Pancreas (tissue), 10 donors: Measurements from ENCODE around the gene OSGEP. TPM values are rescaled to one million over a fixed set of nuclear protein-coding genes. Genes with fewer than 3 reads are reported as not detected.

Source experiments
- ATAC-seq, 4 donors: fragments of 200-7000 bp; cut with Tn5 transposase; one replicate each; pipeline versions ENCODE4 v1.8.0 to v1.9.1; 2020; ENCODE audit warnings: mild to moderate bottlenecking in 4 of 4, moderate library complexity in 4 of 4
- DNase-seq, 6 donors: peaks; one replicate each; pipeline ENCODE4 v3.0.0-alpha.2; 2020
- FAIRE-seq: peaks from 2 replicates; lab custom pipeline; 2012; peaks lifted over from hg19 to GRCh38; lab: Jason Lieb, UNC
- H3K27ac ChIP-seq, 4 donors: fragments of 200-600 bp; sonication (generic); 1 replicate in 3 of 4; 2 replicates in 1 of 4; pipeline versions ENCODE4 v1.5.0 to v1.8.0; 2020
- H3K27me3 ChIP-seq, 4 donors: fragments of 200-600 bp; one replicate each; pipeline ENCODE4 v1.8.0; 2021
- H3K36me3 ChIP-seq, 3 donors: fragments of 200-600 bp; sonication (generic) in 1 of 3; one replicate each; pipeline versions ENCODE4 v1.5.0 to v1.8.0; 2020 to 2021
- H3K4me1 ChIP-seq, 3 donors: fragments of 200-600 bp; one replicate each; pipeline ENCODE4 v1.8.0; 2021
- H3K4me3 ChIP-seq, 4 donors: fragments of 200-600 bp; sonication (generic) in 2 of 4; one replicate each; pipeline versions ENCODE4 v1.5.0 to v1.8.0; 2020 to 2021
- H3K9me3 ChIP-seq, 4 donors: fragments of 200-600 bp; one replicate each; pipeline ENCODE4 v1.8.0; 2021
- CTCF ChIP-seq, 4 donors: fragments of 200-600 bp; sonication (generic) in 3 of 4; IDR thresholded peaks; one replicate each; pipeline versions ENCODE4 v1.5.0 to v1.8.0; 2021; ENCODE audit warnings: antibody characterized with exemption in 4 of 4
- WGBS, 2 donors: extraction: QIAGEN DNeasy Blood & Tissue Kit; methylation state at CpG; one replicate each; pipeline ENCODE4 v1.1.7; 2013; 5-methylcytosine and 5-hydroxymethylcytosine counted together
- intact Hi-C, 3 donors: fragments of 100-400 bp; cut with DNase I; formaldehyde crosslinking; loops; one replicate each; pipeline versions ENCODE4 v1.11.1 to v1.14.2; 2022
- polyA plus RNA-seq, 2 donors: library from polyadenylated mRNA; stranded (reverse); fragments of 200-250 nt; gene quantifications; one replicate each; pipeline ENCODE4 v1.2.3, GENCODE V29; 2013
- total RNA-seq, 6 donors: library from RNA; stranded (reverse); fragmentation: NEBNext Ultra II Directional in 4 of 6; extraction: Animal tissue kit (Norgen Biotek cat#: 25700) in 4 of 6; gene quantifications; one replicate each; pipeline versions ENCODE4 v1.2.1 to v1.2.4, GENCODE V29; 2021 to 2023
- donor health status: healthy with polysubstance abuse.
- donor health status: DM: no; HTN: no; CAD: no; lungs with moderate emphysema.
- donor health status: DM: no; HTN: no; CAD: no.
- donor health status: control.
- donor health status: control.
- donor health status: Bipolar disorder and iron deficiency.
- donor health status: DM: yes; HTN: yes; CAD: no.
- donor health status: DM: no; HTN: no; CAD: no.
- donor health status: DM: no; HTN: no; CAD: no.
- donor health status: DM: yes; HTN: yes; CAD: no.

Gene OSGEP
- total and polyA plus RNA-seq, 8 donors = 11.4 to 69.8 (median 14.7) TPM

DNA sequence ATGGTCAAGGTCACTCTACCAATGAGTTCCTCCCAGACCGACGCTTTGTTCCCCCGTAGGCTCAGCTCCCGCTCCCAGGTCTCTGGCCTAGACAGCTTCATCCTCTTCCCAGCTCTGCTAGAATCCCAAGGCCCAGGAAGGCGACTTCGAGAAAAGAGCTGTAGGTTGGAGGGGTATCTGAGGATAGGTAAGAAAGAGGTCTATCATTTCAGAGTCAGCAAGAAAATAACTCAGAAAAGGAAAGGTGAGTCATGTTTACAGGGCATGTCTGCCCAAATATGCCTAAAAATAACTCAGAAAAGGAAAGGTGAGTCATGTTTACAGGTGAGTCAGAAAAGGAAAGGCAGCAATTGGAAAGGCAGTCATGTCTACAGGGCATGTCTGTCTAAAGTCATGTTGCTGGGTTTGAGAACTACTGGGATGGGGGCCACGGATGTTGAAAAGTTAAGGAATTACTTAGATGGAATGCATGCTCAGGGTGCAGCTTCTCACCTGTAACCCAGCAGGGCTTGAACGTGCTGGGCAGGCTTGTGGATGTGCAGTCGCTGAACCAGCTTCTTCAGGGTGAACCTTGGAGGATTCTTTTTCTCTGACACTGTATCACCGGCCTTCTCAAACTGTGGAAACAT, 53.5 kb downstream of the OSGEP start:
- FAIRE-seq = no peak
- Histone ChIP-seq H3K27ac (peak overlapping the region in 1 of 4 donors; percentile 26), H3K9me3 (no peaks in the 10 kb centered on the region), H3K36me3 (peaks cover 0 to 19% (median 0%) of the 10 kb centered on the region in 3 donors), H3K4me3 (no peak overlapping the region), H3K27me3 (no peaks in the 10 kb centered on the region), H3K4me1 (peaks cover 0 to 6% (median 0%) of the 10 kb centered on the region in 3 donors)
- no peak for TF ChIP-seq CTCF (IDR thresholded peaks at IDR 0.05)
- intact Hi-C loops = loop anchor here in 1 of 3 donors (10.0 kb wide), 1 partner anchor 76 kb away; no protein-coding TSS in a partner anchor
- WGBS, 2 donors = 89 to 92% methylated on average over 10 of the region's 10 CpGs
- DNase-seq = no peak
- ATAC-seq = peak; percentile 78 to 95 (median 84)

DNA sequence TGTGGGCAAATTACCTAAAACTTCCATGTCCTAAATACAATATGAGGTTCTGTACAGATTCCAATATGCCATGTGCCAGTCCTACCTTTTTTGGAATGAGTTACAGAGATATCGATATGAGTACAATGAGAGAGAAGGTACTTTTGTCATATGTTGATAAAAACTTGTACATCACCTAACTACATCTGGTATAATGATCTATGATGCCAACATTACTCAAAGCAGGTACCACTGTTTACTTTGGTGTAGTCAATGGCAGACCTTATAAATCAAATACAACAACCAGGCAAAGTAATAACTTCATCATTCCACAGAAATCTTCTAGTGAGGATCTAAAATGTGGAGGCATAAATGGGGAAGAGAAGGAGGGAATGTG, 54.0 kb downstream of the OSGEP start:
- H3K4me1 ChIP-seq = peaks cover 0 to 6% (median 0%) of the 10 kb centered on the region in 3 donors
- no peak overlapping the region for H3K4me3 ChIP-seq
- TF ChIP-seq CTCF (IDR thresholded peaks at IDR 0.05) = no peak
- no peak for FAIRE-seq
- H3K27me3 ChIP-seq = no peaks in the 10 kb centered on the region
- peak overlapping the region in 1 of 4 donors; percentile 26 for H3K27ac ChIP-seq
- ATAC-seq = peak in 2 of 4 donors; percentile 19 to 26
- 93 to 95% methylated on average over 1 of the region's 1 CpG for WGBS, 2 donors
- DNase-seq = no peak
- intact Hi-C loops = loop anchor here in 1 of 3 donors (10.0 kb wide), 1 partner anchor 76 kb away; no protein-coding TSS in a partner anchor
- no peaks in the 10 kb centered on the region for H3K9me3 ChIP-seq
- H3K36me3 ChIP-seq = peaks cover 0 to 22% (median 0%) of the 10 kb centered on the region in 3 donors

GRCh38 chr14:20397511-20397910, 57.1 kb downstream of the OSGEP start:
- Histone ChIP-seq H3K9me3 (no peaks in the 10 kb centered on the region), H3K27ac (no peak overlapping the region), H3K36me3 (peaks cover 0 to 28% (median 0%) of the 10 kb centered on the region in 3 donors), H3K4me3 (no peak overlapping the region), H3K27me3 (no peaks in the 10 kb centered on the region), H3K4me1 (peaks cover 0 to 6% (median 0%) of the 10 kb centered on the region in 3 donors)
- WGBS, 2 donors = 91% methylated on average over 3 of the region's 3 CpGs
- DNase-seq (no peak), ATAC-seq (no peak), FAIRE-seq (no peak)
- no peak for TF ChIP-seq CTCF (IDR thresholded peaks at IDR 0.05)
- intact Hi-C loops = no loop called here

Other genes starting within 250 kb of the OSGEP start
- gene OR11H6, start 231.1 kb downstream of the OSGEP start, total RNA-seq = not detected
- not detected for gene OR11H6, start 231.1 kb downstream of the OSGEP start, polyA plus RNA-seq
- not detected for gene OR11H7, start 225.8 kb downstream of the OSGEP start, total RNA-seq
- gene OR11H7, start 225.8 kb downstream of the OSGEP start, polyA plus RNA-seq = not detected
- not detected for gene OR11H4, start 215.5 kb downstream of the OSGEP start, total RNA-seq
- not detected for gene OR11H4, start 215.5 kb downstream of the OSGEP start, polyA plus RNA-seq
- gene TTC5, start 148.9 kb downstream of the OSGEP start, total RNA-seq = 10 to 100 TPM in 1 of 6 donors, 1 to 10 TPM in 5; 6.9 to 12.9 (median 7.7) TPM
- gene TTC5, start 148.9 kb downstream of the OSGEP start, polyA plus RNA-seq = 1 to 10 TPM; 3.7 to 5.1 TPM
- gene CCNB1IP1, start 121.5 kb downstream of the OSGEP start, total RNA-seq = 10 to 100 TPM; 17.4 to 34.0 (median 25.0) TPM
- gene CCNB1IP1, start 121.5 kb downstream of the OSGEP start, polyA plus RNA-seq = 10 to 100 TPM; 37.4 to 55.3 TPM
- 10 to 100 TPM in 3 of 6 donors, 1 to 10 TPM in 3; 6.1 to 12.5 (median 9.8) TPM for gene PARP2, start 111.2 kb downstream of the OSGEP start, total RNA-seq
- 10 to 100 TPM; 10.7 to 21.8 TPM for gene PARP2, start 111.2 kb downstream of the OSGEP start, polyA plus RNA-seq
- 10 to 100 TPM in 3 of 6 donors, 1 to 10 TPM in 3; 7.5 to 26.6 (median 9.6) TPM for gene TEP1, start 41.3 kb downstream of the OSGEP start, total RNA-seq
- 10 to 100 TPM; 13.3 to 14.8 TPM for gene TEP1, start 41.3 kb downstream of the OSGEP start, polyA plus RNA-seq
- gene KLHL33, start 18.6 kb downstream of the OSGEP start, total RNA-seq = under 1 TPM; 0.08 to 0.34 (median 0.13) TPM
- under 1 TPM; 0.12 to 0.15 TPM for gene KLHL33, start 18.6 kb downstream of the OSGEP start, polyA plus RNA-seq
- gene APEX1, start 414 bp upstream of the OSGEP start, total RNA-seq = 100 to 1,000 TPM in 1 of 6 donors, 10 to 100 TPM in 5; 50.9 to 107 (median 64.6) TPM
- gene APEX1, start 414 bp upstream of the OSGEP start, polyA plus RNA-seq = 10 to 100 TPM; 53.9 to 88.2 TPM
- 10 to 100 TPM in 5 of 6 donors, 1 to 10 TPM in 1; 8.9 to 20.5 (median 14.4) TPM for gene PIP4P1, start 6.6 kb upstream of the OSGEP start, total RNA-seq
- 10 to 100 TPM; 26.8 to 38.2 TPM for gene PIP4P1, start 6.6 kb upstream of the OSGEP start, polyA plus RNA-seq
- 10 to 100 TPM in 2 of 6 donors, 1 to 10 TPM in 4; 6.2 to 17.2 (median 8.4) TPM for gene PNP, start 14.6 kb upstream of the OSGEP start, total RNA-seq
- gene PNP, start 14.6 kb upstream of the OSGEP start, polyA plus RNA-seq = 10 to 100 TPM in 1 of 2 donors, 1 to 10 TPM in 1; 9.0 to 24.0 TPM
- under 1 TPM in 5 of 6 donors, not detected in 1; 0.13 to 0.62 (median 0.28) TPM for gene RNASE10, start 50.7 kb upstream of the OSGEP start, total RNA-seq
- gene RNASE10, start 50.7 kb upstream of the OSGEP start, polyA plus RNA-seq = under 1 TPM in 1 of 2 donors, not detected in 1; 0.19 TPM
- gene RNASE9, start 106.2 kb upstream of the OSGEP start, total RNA-seq = not detected
- not detected for gene RNASE9, start 106.2 kb upstream of the OSGEP start, polyA plus RNA-seq
- gene RNASE11, start 133.2 kb upstream of the OSGEP start, total RNA-seq = not detected
- not detected for gene RNASE11, start 133.2 kb upstream of the OSGEP start, polyA plus RNA-seq
- gene RNASE12, start 136.6 kb upstream of the OSGEP start, total RNA-seq = not detected
- gene RNASE12, start 136.6 kb upstream of the OSGEP start, polyA plus RNA-seq = not detected
- not detected for gene OR6S1, start 186.9 kb upstream of the OSGEP start, total RNA-seq
- gene OR6S1, start 186.9 kb upstream of the OSGEP start, polyA plus RNA-seq = not detected
- 10 to 100 TPM; 13.6 to 26.7 (median 15.4) TPM for gene RNASE4, start 229.7 kb upstream of the OSGEP start, total RNA-seq
- gene RNASE4, start 229.7 kb upstream of the OSGEP start, polyA plus RNA-seq = 10 to 100 TPM in 1 of 2 donors, 1 to 10 TPM in 1; 9.6 to 24.7 TPM
- gene ANG, start 234.0 kb upstream of the OSGEP start, total RNA-seq = 10 to 100 TPM in 5 of 6 donors, 1 to 10 TPM in 1; 9.8 to 16.0 (median 13.3) TPM
- gene ANG, start 234.0 kb upstream of the OSGEP start, polyA plus RNA-seq = 10 to 100 TPM; 11.8 to 14.7 TPM